B cell (primary cell): ENCODE measurements around the gene MAP7. TPM values are rescaled to one million over a fixed set of nuclear protein-coding genes. Genes with fewer than 3 reads are reported as not detected.

ENCODE experiments used
- ATAC-seq: fragments of 200-7000 bp; cut with Tn5 transposase; one replicate; pipeline ENCODE4 v1.10.0; 2021; ENCODE audit warnings: low read depth, mild to moderate bottlenecking, moderate number of reproducible peaks, moderate library complexity
- CTCF ChIA-PET: fragments of 350-600 bp; sonication (Branson Sonifier 250); formaldehyde crosslinking; loops from one replicate; lab custom pipeline; 2021; ENCODE audit warnings: antibody characterized with exemption, inconsistent platforms; lab: Charles Lee
- POLR2A ChIA-PET: fragments of 350-600 bp; sonication (Branson Sonifier 250); formaldehyde crosslinking; loops from one replicate; lab custom pipeline; 2021; ENCODE audit warnings: antibody characterized with exemption; lab: Charles Lee
- DNase-seq: peaks from one replicate; pipeline ENCODE4 v3.0.0; 2013
- H2AFZ ChIP-seq: 2 replicates; pipeline ENCODE4 v1.6.1; 2012; ENCODE audit warnings: mild to moderate bottlenecking, low read depth, low read length; ENCODE audit not compliant: insufficient read depth, poor library complexity, severe bottlenecking
- H3K27ac ChIP-seq, 2 donors: 1 replicate in 1 of 2; 2 replicates in 1 of 2; pipeline ENCODE4 v1.5.1; 2012 to 2013; ENCODE audit warnings: low read length in 2 of 2, mild to moderate bottlenecking in 2 of 2, moderate library complexity in 1 of 2
- H3K27me3 ChIP-seq, 4 experiments: fragments of 200-600 bp in 1 of 4; sonication (generic) in 1 of 4; replicated peaks in 1 of 4; 1 replicate in 2 of 4; 2 replicates in 2 of 4; pipeline versions ENCODE4 v1.6.1 to v1.7.0; 2013 to 2016; ENCODE audit warnings: low read length in 3 of 4, mild to moderate bottlenecking in 2 of 4, mixed read lengths in 1 of 4, moderate library complexity in 1 of 4; ENCODE audit not compliant: insufficient read depth in 4 of 4, control insufficient read depth in 3 of 4; ENCODE audit errors: control extremely low read depth in 1 of 4
- H3K36me3 ChIP-seq, 2 experiments: replicated peaks in 1 of 2; 1 replicate in 1 of 2; 2 replicates in 1 of 2; pipeline versions ENCODE4 v1.6.1 to v1.7.1; 2013; ENCODE audit warnings: low read length in 1 of 2; ENCODE audit not compliant: insufficient read depth in 2 of 2, control insufficient read depth in 1 of 2; ENCODE audit errors: control extremely low read depth in 1 of 2, extremely low read depth in 1 of 2
- H3K4me1 ChIP-seq, 2 donors: fragments of 200-600 bp in 1 of 2; sonication (generic) in 1 of 2; 1 replicate in 1 of 2; 2 replicates in 1 of 2; pipeline versions ENCODE4 v1.5.1 to v1.6.1; 2013 to 2017; ENCODE audit warnings: low read length in 2 of 2; ENCODE audit not compliant: control insufficient read depth in 2 of 2, insufficient read depth in 2 of 2
- H3K4me2 ChIP-seq: replicated peaks from 2 replicates; pipeline ENCODE3; 2012; ENCODE audit warnings: mild to moderate bottlenecking, low read depth, low read length; ENCODE audit not compliant: poor library complexity, severe bottlenecking
- H3K4me3 ChIP-seq, 5 experiments: fragments of 200-600 bp in 1 of 5; sonication (generic) in 1 of 5; 1 replicate in 3 of 5; 2 replicates in 2 of 5; pipeline versions ENCODE4 v1.5.1 to v1.7.0; 2011 to 2016; ENCODE audit warnings: low read length in 4 of 5, mild to moderate bottlenecking in 4 of 5, low read depth in 2 of 5, control low read depth in 1 of 5, moderate library complexity in 1 of 5; ENCODE audit not compliant: insufficient read depth in 1 of 5; ENCODE audit errors: control extremely low read depth in 1 of 5, extremely low read depth in 1 of 5
- H3K79me2 ChIP-seq: fragments of 200-600 bp; sonication (generic); one replicate; pipeline ENCODE4 v1.6.0; 2016; ENCODE audit warnings: low read length; ENCODE audit not compliant: control insufficient read depth, insufficient read depth
- H3K9ac ChIP-seq: fragments of 200-600 bp; sonication (generic); 2 replicates; pipeline ENCODE4 v1.6.1; 2017; ENCODE audit warnings: mild to moderate bottlenecking, low read length, moderate library complexity
- H3K9me3 ChIP-seq, 3 donors: one replicate each; pipeline versions ENCODE4 v1.6.1 to v1.7.1; 2013; ENCODE audit warnings: low read length in 2 of 3; ENCODE audit not compliant: control insufficient read depth in 2 of 3, insufficient read depth in 1 of 3; ENCODE audit errors: control extremely low read depth in 1 of 3
- H4K20me1 ChIP-seq: 2 replicates; pipeline ENCODE4 v1.6.0; 2012; ENCODE audit warnings: mild to moderate bottlenecking, low read length; ENCODE audit not compliant: insufficient read depth, control insufficient read depth, poor library complexity, severe bottlenecking
- H3K27ac Mint-ChIP-seq: one replicate; pipeline ENCODE4 v1.8.0; 2021; ENCODE audit warnings: mixed read lengths
- H3K27me3 Mint-ChIP-seq: one replicate; pipeline ENCODE4 v1.8.0; 2021; ENCODE audit warnings: mixed read lengths
- H3K4me1 Mint-ChIP-seq: one replicate; pipeline ENCODE4 v1.8.0; 2021; ENCODE audit warnings: mixed read lengths
- H3K4me3 Mint-ChIP-seq: one replicate; pipeline ENCODE4 v1.8.0; 2021; ENCODE audit warnings: mixed read lengths
- H3K9me3 Mint-ChIP-seq: one replicate; pipeline ENCODE4 v1.8.0; 2022; ENCODE audit warnings: mixed read lengths; ENCODE audit not compliant: insufficient read depth
- CTCF ChIP-seq: fragments of 200-600 bp; IDR thresholded peaks from one replicate; pipeline ENCODE4 v1.8.0; 2022; ENCODE audit warnings: antibody characterized with exemption, mild to moderate bottlenecking
- EZH2 ChIP-seq: IDR thresholded peaks from 2 replicates; pipeline ENCODE4 v1.6.1; 2012; ENCODE audit warnings: borderline replicate concordance, low read depth, mild to moderate bottlenecking, moderate library complexity, low read length; ENCODE audit not compliant: insufficient read depth, poor library complexity, severe bottlenecking
- WGBS: methylation state at CpG from one replicate; pipeline ENCODE4 v1.1.5; 2013; ENCODE audit warnings: missing lambda C conversion rate; ENCODE audit not compliant: insufficient coverage; 5-methylcytosine and 5-hydroxymethylcytosine counted together
- intact Hi-C: fragments of 100-400 bp; cut with micrococcal nuclease; formaldehyde crosslinking; loops from one replicate; pipeline ENCODE4 v1.10.0; 2022
- polyA plus RNA-seq: library from polyadenylated mRNA; depleted of rRNA; stranded (reverse); fragments of >200 nt; gene quantifications from 2 replicates; pipeline ENCODE4 v1.2.3, GENCODE V29; 2012
- total RNA-seq, 2 donors: library from RNA; stranded (reverse); fragments of 120-200 nt in 1 of 2; gene quantifications; 1 replicate in 1 of 2; 2 replicates in 1 of 2; pipeline versions ENCODE4 v1.2.3 to v1.2.4, GENCODE V29; 2013 to 2022

MAP7 gene
- total and polyA plus RNA-seq, 2 donors (not counting 1 experiment from before 2014, with no cell fraction given) = 0.34 to 0.64 TPM

GRCh38 chr6:136330634-136331033 is 219.6 kb downstream of the MAP7 start:
- Histone ChIP-seq H3K4me1 (no peaks in the 10 kb centered on the region), H3K9me3 (no peaks in the 10 kb centered on the region), H3K9ac (no peak overlapping the region), H4K20me1 (no peaks in the 10 kb centered on the region), H3K4me2 (no peak overlapping the region), H3K27ac (no peak overlapping the region), H3K4me3 (no peak overlapping the region), H3K36me3 (no peaks in the 10 kb centered on the region), H2AFZ (no peak overlapping the region), H3K27me3 (peaks cover 0 to 6% (median 2%) of the 10 kb centered on the region in 4 experiments), H3K79me2 (no peaks in the 10 kb centered on the region)
- DNase-seq (no peak), ATAC-seq (no peak)
- no peaks in the 10 kb centered on the region for H3K4me1 Mint-ChIP-seq
- no peaks in the 10 kb centered on the region for H3K27me3 Mint-ChIP-seq
- no peaks in the 10 kb centered on the region for H3K9me3 Mint-ChIP-seq
- no peak for TF ChIP-seq EZH2
- TF ChIP-seq CTCF = no peak
- POLR2A ChIA-PET = no interaction called here
- intact Hi-C loops = no loop called here
- CTCF ChIA-PET = interaction anchor here (1.3 to 1.6 kb wide), 2 partner anchors 12 to 104 kb away, joined by 4 to 6 read pairs; no protein-coding TSS in a partner anchor
- WGBS = over 99% methylated on average over 8 of the region's 8 CpGs
- H3K4me3 Mint-ChIP-seq = no peak overlapping the region
- H3K27ac Mint-ChIP-seq = no peak overlapping the region

- no peak overlapping the region for H3K4me2 ChIP-seq
- Mint-ChIP-seq H3K4me3 (no peak overlapping the region), H3K27me3 (no peaks in the 10 kb centered on the region), H3K4me1 (no peaks in the 10 kb centered on the region), H3K27ac (no peak overlapping the region), H3K9me3 (no peaks in the 10 kb centered on the region)
- no peaks in the 10 kb centered on the region for H4K20me1 ChIP-seq
- H3K27ac ChIP-seq = no peak overlapping the region
- WGBS = 80% methylated on average over 6 of the region's 8 CpGs
- DNase-seq = no peak
- POLR2A ChIA-PET = no interaction called here
- TF ChIP-seq EZH2 (no peak), CTCF (no peak)
- H3K4me1 ChIP-seq = no peaks in the 10 kb centered on the region
- H3K36me3 ChIP-seq = no peaks in the 10 kb centered on the region
- H2AFZ ChIP-seq = no peak overlapping the region
- no peak overlapping the region for H3K4me3 ChIP-seq
- CTCF ChIA-PET = interaction anchor here (1.6 to 2.2 kb wide), 2 partner anchors 9 to 11 kb away, joined by 5 to 6 read pairs; no protein-coding TSS in a partner anchor
- intact Hi-C loops = no loop called here
- no peaks in the 10 kb centered on the region for H3K9me3 ChIP-seq
- H3K27me3 ChIP-seq = no peaks in the 10 kb centered on the region
- no peak overlapping the region for H3K9ac ChIP-seq
- ATAC-seq = no peak
- no peaks in the 10 kb centered on the region for H3K79me2 ChIP-seq
Observed at GRCh38 chr6:136326038-136326553, 224.1 kb downstream of the MAP7 start.
